Measurements from ENCODE around the gene VCL. TPM values are rescaled to one million over a fixed set of nuclear protein-coding genes. Genes with fewer than 3 reads are reported as not detected.

The VCL gene
- total RNA-seq, 1 experiment from 2014 or later, result 382 TPM

- Histone ChIP-seq H3K9me3 (ENCODE audit: low read length) (no peaks in the 10 kb centered on the region), H3K9me2 (replicated peaks; ENCODE audit: low read length) (no peaks in the 10 kb centered on the region), H2AFZ (ENCODE audit: low read length) (peak overlapping the region; percentile 4; the same call in 1 of the 2 replicates), H3K79me2 (ENCODE audit: low read length) (peaks cover 2% of the 10 kb centered on the region), H3K4me3 (ENCODE audit: low read length) (no peak overlapping the region), H3F3A (ENCODE audit: low read length, unreplicated experiment) (no peaks in the 10 kb centered on the region), H3K36me3 (ENCODE audit: low read depth, low read length) (no peaks in the 10 kb centered on the region), H4K20me1 (ENCODE audit: low read length) (peaks cover 1% of the 10 kb centered on the region), H3K4me2 (ENCODE audit: low read length) (no peak overlapping the region), H3K4me1 (ENCODE audit: insufficient read depth, low read length) (peaks cover 4% of the 10 kb centered on the region; the same call in 1 of the 2 replicates), H3K9ac (ENCODE audit: low read length) (no peak overlapping the region), H3K27me3 (ENCODE audit: low read length) (no peaks in the 10 kb centered on the region), H3K27ac (ENCODE audit: low read length) (no peak overlapping the region)
- ChIA-PET CTCF (interaction anchor here (0.7 to 1.2 kb wide), 2 partner anchors 88 to 110 kb away, joined by 3 read pairs; no protein-coding TSS in a partner anchor), POLR2A (ENCODE audit: unreplicated experiment) (interaction anchor here (0.6 to 0.7 kb wide), 2 partner anchors 27 to 28 kb away, joined by 3 to 6 read pairs; no protein-coding TSS in a partner anchor)
- TF ChIP-seq EZH2 (IDR thresholded peaks at IDR 0.05; ENCODE audit: low read length, unreplicated experiment) (no peak), EZH2phosphoT487 (IDR thresholded peaks at IDR 0.05; ENCODE audit: borderline replicate concordance, low read length) (no peak)
- TF ChIP-seq, protein P1, sequence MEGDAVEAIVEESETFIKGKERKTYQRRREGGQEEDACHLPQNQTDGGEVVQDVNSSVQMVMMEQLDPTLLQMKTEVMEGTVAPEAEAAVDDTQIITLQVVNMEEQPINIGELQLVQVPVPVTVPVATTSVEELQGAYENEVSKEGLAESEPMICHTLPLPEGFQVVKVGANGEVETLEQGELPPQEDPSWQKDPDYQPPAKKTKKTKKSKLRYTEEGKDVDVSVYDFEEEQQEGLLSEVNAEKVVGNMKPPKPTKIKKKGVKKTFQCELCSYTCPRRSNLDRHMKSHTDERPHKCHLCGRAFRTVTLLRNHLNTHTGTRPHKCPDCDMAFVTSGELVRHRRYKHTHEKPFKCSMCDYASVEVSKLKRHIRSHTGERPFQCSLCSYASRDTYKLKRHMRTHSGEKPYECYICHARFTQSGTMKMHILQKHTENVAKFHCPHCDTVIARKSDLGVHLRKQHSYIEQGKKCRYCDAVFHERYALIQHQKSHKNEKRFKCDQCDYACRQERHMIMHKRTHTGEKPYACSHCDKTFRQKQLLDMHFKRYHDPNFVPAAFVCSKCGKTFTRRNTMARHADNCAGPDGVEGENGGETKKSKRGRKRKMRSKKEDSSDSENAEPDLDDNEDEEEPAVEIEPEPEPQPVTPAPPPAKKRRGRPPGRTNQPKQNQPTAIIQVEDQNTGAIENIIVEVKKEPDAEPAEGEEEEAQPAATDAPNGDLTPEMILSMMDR (conservative IDR thresholded peaks at IDR 0.05; ENCODE audit: low read depth, low read length), result no peak
- BruUV-seq (replicated peaks), result no TSS peak
- intact Hi-C loops (cut with micrococcal nuclease), result no loop called here
- no peak for DNase-seq
- no peak for ATAC-seq
These were observed 4.8 kb upstream of the VCL start for GRCh38 chr10:73992899-73993788.

GRCh38 chr10:73995035-73995358 is 2.9 kb upstream of the VCL start:
- TF ChIP-seq EZH2 (IDR thresholded peaks at IDR 0.05; ENCODE audit: low read length, unreplicated experiment) (no peak), EZH2phosphoT487 (IDR thresholded peaks at IDR 0.05; ENCODE audit: borderline replicate concordance, low read length) (no peak)
- TF ChIP-seq, protein P1 (conservative IDR thresholded peaks at IDR 0.05; ENCODE audit: low read depth, low read length), result no peak
- no TSS peak for BruUV-seq (replicated peaks)
- intact Hi-C loops (cut with micrococcal nuclease), result loop anchor here (5.0 kb wide), 2 partner anchors 197 to 223 kb away; a partner anchor contains a TSS
- ChIA-PET POLR2A (ENCODE audit: unreplicated experiment) (interaction anchor here (0.6 to 1.3 kb wide), 4 partner anchors 29 to 175 kb away, joined by 3 to 6 read pairs (median 4); no protein-coding TSS in a partner anchor), CTCF (no interaction called here)
- H2AFZ ChIP-seq (ENCODE audit: low read length), result 0 out of 2 replicates have a peak overlapping the region, but pooled peaks have one; percentile 3
- DNase-seq (no peak), ATAC-seq (no peak)
- H3K79me2 ChIP-seq (ENCODE audit: low read length), result peaks cover 21% of the 10 kb centered on the region
- H3K9ac ChIP-seq (ENCODE audit: low read length), result no peak overlapping the region
- no peaks in the 10 kb centered on the region for H3K9me2 ChIP-seq (replicated peaks; ENCODE audit: low read length)
- H3F3A ChIP-seq (ENCODE audit: low read length, unreplicated experiment), result peaks cover 11% of the 10 kb centered on the region
- H3K27ac ChIP-seq (ENCODE audit: low read length), result no peak overlapping the region
- H3K9me3 ChIP-seq (ENCODE audit: low read length), result no peaks in the 10 kb centered on the region
- H3K36me3 ChIP-seq (ENCODE audit: low read depth, low read length), result peaks cover 5% of the 10 kb centered on the region; the same call in 1 of the 2 replicates
- H4K20me1 ChIP-seq (ENCODE audit: low read length), result peaks cover 17% of the 10 kb centered on the region
- no peaks in the 10 kb centered on the region for H3K27me3 ChIP-seq (ENCODE audit: low read length)
- peaks cover 10% of the 10 kb centered on the region for H3K4me1 ChIP-seq (ENCODE audit: insufficient read depth, low read length)
- H3K4me3 ChIP-seq (ENCODE audit: low read length), result no peak overlapping the region
- H3K4me2 ChIP-seq (ENCODE audit: low read length), result no peak overlapping the region
